Stimulated activated CD4-positive, alpha-beta T cell treated with anti-CD3 and anti-CD28 coated beads, Interleukin-12 subunit alpha, Interleukin-12 subunit beta, amount 100 ng/mL, for 48 hours (primary cell): ENCODE results near the gene ARID1B.
"Not testable (repeated sequence)": the region's sequence is repeated elsewhere in the genome, so short reads cannot be mapped to it uniquely, and the experiment has no call there.

Source experiments
- DNase-seq, 3 donors: peaks; one replicate each; pipeline ENCODE4 v3.0.0-alpha.2; 2020; ENCODE audit warnings: low read depth in 2 of 3, low spot score in 1 of 3

The ARID1B gene

DNA sequence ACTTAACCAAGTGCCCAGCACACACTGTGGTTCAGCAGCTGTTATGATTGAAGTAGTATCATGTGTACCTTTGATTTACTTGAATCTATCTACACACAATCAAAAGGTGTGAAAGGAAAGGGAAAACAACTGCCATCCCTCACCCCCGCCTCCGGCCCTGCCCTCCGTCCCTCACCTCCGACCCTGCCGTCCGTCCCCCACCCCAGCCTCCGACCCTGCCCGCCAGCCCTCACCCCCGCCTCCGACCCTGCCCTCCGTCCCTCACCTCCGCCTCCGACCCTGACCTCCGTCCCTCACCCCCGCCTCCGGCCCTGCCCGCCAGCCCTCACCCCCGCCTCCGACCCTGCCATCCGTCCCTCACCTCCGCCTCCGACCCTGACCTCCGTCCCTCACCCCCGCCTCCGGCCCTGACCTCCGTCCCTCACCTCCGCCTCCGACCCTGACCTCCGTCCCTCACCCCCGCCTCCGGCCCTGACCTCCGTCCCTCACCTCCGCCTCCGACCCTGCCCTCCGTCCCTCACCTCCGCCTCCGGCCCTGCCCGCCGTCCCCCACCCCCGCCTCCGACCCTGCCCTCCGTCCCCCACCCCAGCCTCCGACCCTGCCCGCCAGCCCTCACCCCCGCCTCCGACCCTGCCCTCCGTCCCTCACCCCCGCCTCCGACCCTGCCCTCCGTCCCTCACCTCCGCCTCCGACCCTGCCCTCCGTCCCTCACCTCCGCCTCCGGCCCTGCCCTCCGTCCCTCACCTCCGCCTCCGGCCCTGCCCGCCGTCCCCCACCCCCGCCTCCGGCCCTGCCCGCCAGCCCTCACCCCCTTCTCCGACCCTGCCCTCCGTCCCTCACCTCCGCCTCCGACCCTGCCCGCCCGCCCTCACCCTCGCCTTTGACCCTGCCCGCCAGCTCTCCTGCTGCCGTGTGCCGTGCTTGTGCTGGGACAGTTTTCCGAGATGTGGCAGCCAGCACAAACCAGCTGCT is 370.2 kb downstream of the ARID1B start:
- DNase-seq = not testable (repeated sequence)

DNA sequence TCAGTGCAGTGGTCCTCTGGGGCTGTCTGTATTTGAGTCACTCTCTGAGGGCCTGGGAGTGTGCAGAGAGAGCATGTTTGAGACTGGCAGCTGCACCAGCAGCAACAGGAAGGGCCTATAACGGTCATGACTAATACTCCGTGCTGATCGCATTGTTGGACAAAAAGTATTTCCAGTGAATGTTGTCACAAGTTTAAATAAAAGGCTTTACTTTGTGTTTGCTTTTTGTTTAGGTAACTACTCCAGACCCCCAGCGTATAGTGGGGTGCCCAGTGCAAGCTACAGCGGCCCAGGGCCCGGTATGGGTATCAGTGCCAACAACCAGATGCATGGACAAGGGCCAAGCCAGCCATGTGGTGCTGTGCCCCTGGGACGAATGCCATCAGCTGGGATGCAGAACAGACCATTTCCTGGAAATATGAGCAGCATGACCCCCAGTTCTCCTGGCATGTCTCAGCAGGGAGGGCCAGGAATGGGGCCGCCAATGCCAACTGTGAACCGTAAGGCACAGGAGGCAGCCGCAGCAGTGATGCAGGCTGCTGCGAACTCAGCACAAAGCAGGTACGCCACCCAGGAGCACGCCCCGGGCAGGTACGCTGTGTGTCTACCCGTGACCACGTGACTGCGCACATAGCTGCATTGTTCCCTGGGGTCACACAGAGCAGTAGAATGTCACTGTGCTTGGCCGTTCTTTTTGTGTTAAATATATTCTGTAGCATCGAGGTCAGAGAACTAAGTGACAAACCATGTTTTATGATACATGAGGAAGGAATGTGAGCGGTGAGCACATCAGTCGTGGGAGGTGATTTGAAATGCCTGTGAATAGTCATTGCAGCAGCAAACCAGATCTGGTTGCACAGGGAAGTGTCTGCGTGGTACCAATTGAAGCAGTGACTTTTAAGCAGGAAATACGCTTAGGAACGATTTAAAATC is 371.5 kb downstream of the ARID1B start:
- DNase-seq = no peak

- DNase-seq = no peak
These were observed 372.9 kb downstream of the ARID1B start for GRCh38 chr6:157150076-157150475.

GRCh38 chr6:157151029-157151428 is 373.9 kb downstream of the ARID1B start:
- DNase-seq = no peak

GRCh38 chr6:157151989-157152388 is 374.8 kb downstream of the ARID1B start:
- DNase-seq = no peak

DNA sequence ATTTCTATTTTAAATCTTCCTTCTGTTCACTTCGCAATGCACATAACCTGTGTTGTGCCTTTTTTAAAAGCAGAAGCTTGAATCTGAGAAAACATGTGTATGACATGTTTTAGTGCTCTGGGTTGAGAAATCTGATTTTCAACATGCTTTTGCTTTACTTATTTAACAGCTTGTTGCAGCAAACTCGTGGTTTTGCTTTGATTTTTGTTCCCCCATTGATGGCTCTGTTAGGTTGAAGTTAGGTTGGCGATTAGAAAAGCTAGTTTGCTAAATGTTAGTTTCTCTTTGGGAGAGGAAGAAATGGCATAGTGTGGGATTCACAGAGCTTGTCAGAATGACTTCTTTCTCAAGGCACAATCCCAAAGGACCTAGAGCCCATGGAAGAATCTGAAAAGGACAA is 375.4 kb downstream of the ARID1B start:
- no peak for DNase-seq

DNA sequence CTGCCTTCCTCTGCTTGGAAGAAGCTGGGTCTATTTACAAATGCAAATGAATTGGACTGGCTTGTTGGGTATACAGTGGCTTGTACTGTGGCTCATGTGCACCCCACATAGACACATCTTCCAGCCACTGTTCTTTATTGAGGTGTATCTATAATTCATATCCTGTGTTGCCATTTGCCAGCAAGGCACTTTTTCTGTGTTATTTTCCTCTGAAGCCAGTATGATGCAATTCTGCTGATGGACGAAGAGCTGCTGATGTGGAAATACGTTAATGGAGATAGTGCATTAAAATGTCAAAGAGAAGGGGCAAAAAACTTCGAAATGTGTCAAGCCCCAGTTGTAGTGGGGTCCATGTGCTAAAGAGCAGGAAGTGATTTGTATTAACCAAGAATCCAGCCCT is 378.6 kb downstream of the ARID1B start:
- no peak for DNase-seq

GRCh38 chr6:157157258-157157657 is 380.1 kb downstream of the ARID1B start:
- no peak for DNase-seq

GRCh38 chr6:157158456-157158855 is 381.3 kb downstream of the ARID1B start:
- no peak for DNase-seq

- DNase-seq = no peak
These were observed 381.7 kb downstream of the ARID1B start for GRCh38 chr6:157158897-157159296.

- no peak for DNase-seq
These were observed 382.2 kb downstream of the ARID1B start for GRCh38 chr6:157159348-157159747.

- no peak for DNase-seq
These were observed 384.7 kb downstream of the ARID1B start for GRCh38 chr6:157161912-157162311.

GRCh38 chr6:157162766-157163433 is 385.7 kb downstream of the ARID1B start:
- no peak for DNase-seq

- no peak for DNase-seq
These were observed 386.4 kb downstream of the ARID1B start for GRCh38 chr6:157163434-157164159.

- DNase-seq = no peak
These were observed 387.8 kb downstream of the ARID1B start for GRCh38 chr6:157164972-157165371.

DNA sequence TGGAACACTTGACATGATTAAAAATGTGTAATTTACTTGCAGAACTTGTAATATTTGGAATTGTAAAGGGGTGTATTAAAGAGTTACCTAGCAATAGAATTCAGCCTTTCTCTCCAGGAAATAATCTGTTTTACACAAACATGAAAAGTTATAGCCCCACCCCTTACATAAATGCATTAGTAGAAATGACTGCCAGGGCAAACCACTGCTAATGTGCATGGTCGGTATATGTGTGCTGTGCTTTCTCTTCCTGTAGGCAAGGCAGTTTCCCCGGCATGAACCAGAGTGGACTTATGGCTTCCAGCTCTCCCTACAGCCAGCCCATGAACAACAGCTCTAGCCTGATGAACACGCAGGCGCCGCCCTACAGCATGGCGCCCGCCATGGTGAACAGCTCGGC is 389.6 kb downstream of the ARID1B start:
- DNase-seq = no peak

DNA sequence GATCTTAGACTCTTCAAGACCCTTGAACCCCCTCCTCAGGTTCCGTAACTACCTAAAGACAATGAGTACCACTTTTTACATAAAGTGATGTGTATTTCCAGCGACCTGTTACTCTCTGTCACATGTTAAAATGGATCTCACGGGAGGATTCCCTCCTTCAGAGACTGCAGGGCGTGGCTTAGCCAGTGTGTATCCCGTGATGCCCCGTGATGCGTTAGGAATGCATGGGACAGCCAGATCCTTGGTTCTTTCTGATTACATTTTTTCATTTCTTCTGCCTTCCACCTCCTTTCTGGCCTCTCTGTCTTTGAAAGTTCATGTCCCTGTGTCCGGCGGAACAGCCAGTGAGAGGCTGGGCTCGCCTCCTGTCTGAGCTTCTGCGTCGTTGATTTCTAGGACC is 390.7 kb downstream of the ARID1B start:
- DNase-seq = no peak

- no peak for DNase-seq
These were observed 391.3 kb downstream of the ARID1B start for GRCh38 chr6:157168471-157168870.

DNA sequence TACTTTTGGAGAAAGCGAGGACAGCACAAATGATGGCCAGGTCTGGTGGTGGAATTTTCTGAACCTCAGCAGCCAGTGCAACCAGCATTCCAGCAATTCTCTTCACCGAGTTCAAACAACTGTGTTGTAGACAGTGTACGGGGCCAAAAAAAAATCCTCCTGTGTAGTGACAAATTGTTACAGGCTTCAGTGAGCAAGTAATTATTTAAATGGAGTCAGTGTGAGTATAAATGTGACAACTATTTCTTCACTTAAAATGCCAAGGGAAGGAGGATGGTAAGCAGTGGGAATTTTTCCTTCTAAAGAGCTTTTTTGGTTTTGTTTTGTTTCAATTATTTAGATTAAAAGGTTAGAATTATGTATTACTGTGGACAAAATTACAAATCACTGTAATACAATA is 392.0 kb downstream of the ARID1B start:
- DNase-seq = no peak

DNA sequence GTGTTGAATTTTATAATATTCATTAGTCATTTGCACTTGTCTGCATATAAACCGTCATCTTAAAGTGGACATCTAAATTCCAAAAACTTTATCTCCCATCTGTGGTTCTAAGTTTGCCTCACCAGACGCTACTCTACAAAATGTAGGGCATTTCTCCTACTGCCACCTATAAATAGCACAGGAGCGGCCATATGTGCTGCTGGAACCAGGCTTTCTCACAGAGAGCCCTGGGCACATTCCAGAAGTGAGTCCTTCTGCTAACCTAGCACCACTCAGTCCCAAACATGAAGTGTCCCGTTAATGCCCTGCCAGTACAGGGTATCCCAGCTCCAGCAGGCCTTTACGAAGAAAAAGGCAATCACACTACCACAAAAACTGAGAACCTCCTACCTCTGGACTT is 392.5 kb downstream of the ARID1B start:
- no peak for DNase-seq

- no peak for DNase-seq
These were observed 393.4 kb downstream of the ARID1B start for GRCh38 chr6:157170535-157170934.
